ENCODE results near the gene SERPINB11. TPM values are rescaled to one million over a fixed set of nuclear protein-coding genes. Genes with fewer than 3 reads are reported as not detected.

SERPINB11 gene
- total RNA-seq, 2 experiments from 2014 or later, result not detected

DNA sequence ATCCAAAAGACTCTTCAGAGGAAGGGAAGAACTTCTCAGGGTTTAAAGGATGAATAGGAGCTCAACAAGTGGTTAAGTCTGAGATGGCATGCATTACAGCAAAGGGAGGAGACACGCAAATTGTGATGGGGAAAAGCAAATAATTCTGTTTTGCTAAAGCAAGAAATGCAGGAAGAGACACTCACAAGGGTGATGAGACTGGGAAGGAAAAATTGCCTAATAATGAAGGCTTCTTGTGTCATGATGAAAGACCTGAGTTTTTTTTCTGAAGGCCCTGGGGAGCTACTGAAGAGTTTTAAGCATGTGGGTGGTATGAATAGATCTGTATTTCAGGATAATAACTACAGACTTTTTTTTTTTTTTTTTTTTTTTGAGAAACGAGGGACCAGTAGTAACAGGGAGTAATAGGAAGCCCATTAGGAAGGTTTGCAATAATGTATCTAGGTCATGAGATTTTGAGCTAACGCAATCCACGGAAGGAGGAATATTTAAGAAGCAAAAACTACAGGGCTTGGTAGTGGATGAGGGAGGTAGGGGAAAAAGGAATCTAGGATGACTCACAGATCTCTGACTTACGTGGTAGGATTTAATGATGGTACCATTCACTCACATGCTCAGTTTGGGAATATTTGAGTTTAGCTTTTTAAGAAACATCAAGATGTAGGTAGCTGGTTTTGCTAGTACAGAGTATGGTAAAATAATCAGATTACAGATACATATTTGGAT is 25.1 kb upstream of the SERPINB11 start:
- Mint-ChIP-seq H3K4me1 (ENCODE audit: low read depth) (no peaks in the 10 kb centered on the region), H3K9me3 (peaks cover 4% of the 10 kb centered on the region), H3K27ac (no peak overlapping the region), H3K27me3 (peaks cover 2% of the 10 kb centered on the region), H3K36me3 (ENCODE audit: low read depth) (no peaks in the 10 kb centered on the region), H3K4me3 (no peak overlapping the region)
- intact Hi-C loops (cut with micrococcal nuclease), result no loop called here
- no peak for DNase-seq
- ChIA-PET CTCF (interaction anchor here (1.0 kb wide), 1 partner anchor 159 kb away, joined by 4 read pairs; no protein-coding TSS in a partner anchor), POLR2A (interaction anchor here (0.6 to 0.8 kb wide), 2 partner anchors 18 to 47 kb away, joined by 3 read pairs; no protein-coding TSS in a partner anchor)
- TF ChIP-seq, protein P1, sequence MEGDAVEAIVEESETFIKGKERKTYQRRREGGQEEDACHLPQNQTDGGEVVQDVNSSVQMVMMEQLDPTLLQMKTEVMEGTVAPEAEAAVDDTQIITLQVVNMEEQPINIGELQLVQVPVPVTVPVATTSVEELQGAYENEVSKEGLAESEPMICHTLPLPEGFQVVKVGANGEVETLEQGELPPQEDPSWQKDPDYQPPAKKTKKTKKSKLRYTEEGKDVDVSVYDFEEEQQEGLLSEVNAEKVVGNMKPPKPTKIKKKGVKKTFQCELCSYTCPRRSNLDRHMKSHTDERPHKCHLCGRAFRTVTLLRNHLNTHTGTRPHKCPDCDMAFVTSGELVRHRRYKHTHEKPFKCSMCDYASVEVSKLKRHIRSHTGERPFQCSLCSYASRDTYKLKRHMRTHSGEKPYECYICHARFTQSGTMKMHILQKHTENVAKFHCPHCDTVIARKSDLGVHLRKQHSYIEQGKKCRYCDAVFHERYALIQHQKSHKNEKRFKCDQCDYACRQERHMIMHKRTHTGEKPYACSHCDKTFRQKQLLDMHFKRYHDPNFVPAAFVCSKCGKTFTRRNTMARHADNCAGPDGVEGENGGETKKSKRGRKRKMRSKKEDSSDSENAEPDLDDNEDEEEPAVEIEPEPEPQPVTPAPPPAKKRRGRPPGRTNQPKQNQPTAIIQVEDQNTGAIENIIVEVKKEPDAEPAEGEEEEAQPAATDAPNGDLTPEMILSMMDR (IDR thresholded peaks at IDR 0.05), result no peak
- no peak for ATAC-seq

DNA sequence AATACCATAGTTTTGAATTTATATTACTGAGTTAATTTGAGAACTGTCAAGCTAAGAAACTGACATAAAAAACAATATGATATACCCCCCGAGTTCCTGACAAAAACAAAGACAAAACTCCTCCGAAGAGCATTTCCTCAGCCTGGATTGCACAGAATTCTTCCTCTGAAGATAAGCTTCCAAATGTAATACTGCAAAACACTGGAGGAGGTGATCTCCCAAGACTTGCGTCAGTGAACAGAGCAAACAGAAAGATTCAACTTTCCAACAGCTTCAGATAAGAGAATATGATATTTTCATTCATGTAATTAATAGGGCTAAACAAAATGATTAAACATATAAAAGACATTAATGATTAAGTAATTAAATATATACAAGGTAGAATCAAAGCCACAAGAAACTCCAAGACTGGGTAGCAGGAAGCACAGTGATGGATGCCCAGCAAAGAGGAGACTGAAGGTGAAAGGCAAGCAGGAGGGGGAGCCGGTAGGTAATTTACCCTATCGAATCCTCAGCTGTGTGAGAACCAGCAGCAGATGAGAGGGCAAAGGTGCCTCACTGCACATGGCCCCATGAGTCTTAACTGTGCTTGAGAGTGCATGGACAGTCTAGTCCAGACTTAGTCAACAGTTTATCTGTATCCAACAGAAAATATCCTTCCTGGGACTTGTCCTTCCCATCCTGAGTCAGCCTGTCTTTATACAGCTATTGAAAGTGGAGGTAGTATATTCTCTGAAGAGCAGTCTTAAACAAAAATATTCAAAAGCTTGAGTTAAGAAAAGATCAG is 22.7 kb upstream of the SERPINB11 start:
- TF ChIP-seq, protein P1 (IDR thresholded peaks at IDR 0.05), result no peak
- no peak for ATAC-seq
- intact Hi-C loops (cut with micrococcal nuclease), result no loop called here

DNA sequence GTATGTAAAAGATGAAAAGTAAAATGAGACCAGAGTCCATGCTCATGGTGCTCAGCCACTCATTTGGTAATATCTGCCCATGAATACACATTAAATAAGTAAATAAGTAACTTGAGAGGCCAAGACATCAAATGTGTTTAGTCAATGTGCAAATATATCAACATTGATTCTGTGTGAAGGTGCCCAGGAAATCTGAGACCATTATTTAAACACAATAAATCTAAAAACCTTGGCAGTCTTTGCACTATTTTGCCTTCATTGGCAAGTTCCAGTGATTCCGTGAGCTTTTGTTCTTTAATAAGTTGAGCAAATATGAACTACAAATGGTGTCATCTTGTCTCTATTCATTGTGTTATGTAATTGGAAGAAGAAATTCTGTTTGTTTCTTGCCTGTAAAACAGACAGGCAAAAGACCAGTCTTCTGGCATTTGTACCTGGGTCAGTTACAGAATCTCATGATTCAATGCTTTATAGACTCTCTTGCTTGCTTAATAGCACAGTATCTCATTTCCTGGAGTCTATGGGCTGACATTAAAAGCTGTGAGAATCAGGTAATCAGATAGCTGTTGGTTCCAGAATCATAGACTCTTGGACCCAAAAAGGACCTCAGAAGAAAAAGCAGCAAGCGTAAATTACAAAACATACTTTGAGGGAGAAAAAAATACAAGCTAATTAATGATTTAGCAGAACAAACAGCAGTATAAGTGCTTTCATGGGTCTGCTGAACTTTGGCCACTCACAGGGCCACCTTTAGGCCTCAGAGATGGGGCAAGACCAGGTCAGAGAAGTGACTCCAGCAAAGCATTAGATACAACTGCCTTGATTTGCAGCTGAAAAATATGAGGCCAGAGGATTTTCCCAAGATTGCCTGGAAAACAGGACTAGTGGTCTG is 21.1 kb upstream of the SERPINB11 start:
- H3K4me1 Mint-ChIP-seq (ENCODE audit: low read depth), result no peaks in the 10 kb centered on the region
- no peak for DNase-seq
- POLR2A ChIA-PET, result no interaction called here
- peaks cover 3% of the 10 kb centered on the region for H3K27me3 Mint-ChIP-seq
- no peaks in the 10 kb centered on the region for H3K36me3 Mint-ChIP-seq (ENCODE audit: low read depth)
- H3K4me3 Mint-ChIP-seq, result no peak overlapping the region
- CTCF ChIA-PET, result no interaction called here
- no peaks in the 10 kb centered on the region for H3K9me3 Mint-ChIP-seq
- ATAC-seq, result no peak
- TF ChIP-seq, protein P1 (IDR thresholded peaks at IDR 0.05), result no peak
- intact Hi-C loops (cut with micrococcal nuclease), result no loop called here
- no peak overlapping the region for H3K27ac Mint-ChIP-seq

More for the DNA sequence above, 22.7 kb upstream of the SERPINB11 start:
- no peaks in the 10 kb centered on the region for H3K4me1 Mint-ChIP-seq (ENCODE audit: low read depth)
- H3K36me3 Mint-ChIP-seq (ENCODE audit: low read depth), result no peaks in the 10 kb centered on the region
- ChIA-PET CTCF (no interaction called here), POLR2A (interaction anchor here (1.0 kb wide), 1 partner anchor 13 kb away, joined by 4 read pairs; no protein-coding TSS in a partner anchor)
- no peak for DNase-seq
- H3K4me3 Mint-ChIP-seq, result no peak overlapping the region
- H3K27me3 Mint-ChIP-seq, result peaks cover 2% of the 10 kb centered on the region
- no peaks in the 10 kb centered on the region for H3K9me3 Mint-ChIP-seq
- H3K27ac Mint-ChIP-seq, result no peak overlapping the region

DNA sequence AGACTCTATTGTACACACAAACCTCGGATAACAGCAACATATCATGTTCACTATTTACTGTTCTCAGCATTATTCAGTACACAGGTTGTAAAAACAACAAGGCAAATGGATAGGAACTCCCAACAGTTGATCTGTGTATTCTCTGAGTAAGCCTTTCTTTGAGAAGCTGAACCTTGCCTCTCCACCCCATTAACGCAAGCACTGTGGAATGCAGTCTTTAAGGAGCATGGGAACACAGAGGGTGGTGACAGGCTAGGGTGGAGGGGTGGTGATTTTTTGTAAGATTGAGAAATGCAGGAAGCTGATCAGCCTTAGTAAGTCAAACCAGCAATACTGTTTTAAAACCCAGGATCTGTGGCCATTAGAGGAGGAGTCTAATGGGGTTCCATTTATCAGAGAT is 19.6 kb upstream of the SERPINB11 start:
- no peak for ATAC-seq
- DNase-seq, result no peak
- TF ChIP-seq, protein P1 (IDR thresholded peaks at IDR 0.05), result no peak
- ChIA-PET POLR2A (no interaction called here), CTCF (no interaction called here)
- H3K27me3 Mint-ChIP-seq, result peaks cover 3% of the 10 kb centered on the region
- H3K36me3 Mint-ChIP-seq (ENCODE audit: low read depth), result no peaks in the 10 kb centered on the region
- intact Hi-C loops (cut with micrococcal nuclease), result no loop called here
- no peak overlapping the region for H3K27ac Mint-ChIP-seq
- no peaks in the 10 kb centered on the region for H3K9me3 Mint-ChIP-seq
- no peak overlapping the region for H3K4me3 Mint-ChIP-seq
- H3K4me1 Mint-ChIP-seq (ENCODE audit: low read depth), result no peaks in the 10 kb centered on the region

Measured in activated CD8-positive, alpha-beta T cell treated with anti-CD3 and anti-CD28 coated beads for 36 hours (primary cell).